Brain microvascular endothelial cell (primary cell): ENCODE results near the gene NEB.

Source experiments
- DNase-seq: peaks from one replicate; pipeline ENCODE4 v3.0.0-alpha.2; 2020
- H3K27ac ChIP-seq: fragments of 250-450 bp; sonication (Bioruptor Pico); 2 replicates; pipeline ENCODE4 v1.5.1; 2020; ENCODE audit warnings: mild to moderate bottlenecking, moderate library complexity
- H3K27me3 ChIP-seq: fragments of 250-450 bp; sonication (Bioruptor Pico); replicated peaks from 2 replicates; pipeline ENCODE4 v1.5.1; 2020; ENCODE audit warnings: mild to moderate bottlenecking
- H3K36me3 ChIP-seq: fragments of 250-450 bp; sonication (Bioruptor Pico); replicated peaks from 2 replicates; pipeline ENCODE4 v1.5.1; 2020; ENCODE audit warnings: mild to moderate bottlenecking
- H3K4me3 ChIP-seq: 2 replicates; pipeline ENCODE4 v1.5.1; 2011; ENCODE audit warnings: low read depth, mild to moderate bottlenecking, control low read depth, low read length, moderate library complexity
- CTCF ChIP-seq: IDR thresholded peaks from 2 replicates; pipeline ENCODE4 v1.5.1; 2011; ENCODE audit warnings: low read depth, mild to moderate bottlenecking, moderate library complexity, low read length, control low read depth, inconsistent platforms; ENCODE audit errors: missing control alignments
- in situ Hi-C: cut with HindIII; loops from 2 replicates; pipeline ENCODE4 v1.10.0; 2017; ENCODE audit warnings: low sequenced_read_pairs, low pct_ligation_motif_present

The NEB gene

GRCh38 chr2:151688719-151689118 lies 45.6 kb downstream of the NEB start:
- no peak for TF ChIP-seq CTCF
- in situ Hi-C loops = no loop called here
- no peak for DNase-seq

GRCh38 chr2:151682459-151683003 lies 51.7 kb downstream of the NEB start:
- in situ Hi-C loops = no loop called here
- Histone ChIP-seq H3K4me3 (no peak overlapping the region), H3K27me3 (no peaks in the 10 kb centered on the region), H3K27ac (no peak overlapping the region), H3K36me3 (no peaks in the 10 kb centered on the region)
- DNase-seq = no peak
- no peak for TF ChIP-seq CTCF

More at GRCh38 chr2:151688719-151689118, 45.6 kb downstream of the NEB start:
- Histone ChIP-seq H3K27me3 (no peaks in the 10 kb centered on the region), H3K36me3 (no peaks in the 10 kb centered on the region), H3K27ac (no peak overlapping the region), H3K4me3 (no peak overlapping the region)

GRCh38 chr2:151681051-151681450 lies 53.2 kb downstream of the NEB start:
- no peak for DNase-seq
- in situ Hi-C loops = no loop called here
- H3K27ac ChIP-seq = no peak overlapping the region
- no peaks in the 10 kb centered on the region for H3K27me3 ChIP-seq
- TF ChIP-seq CTCF = no peak
- H3K36me3 ChIP-seq = no peaks in the 10 kb centered on the region
- H3K4me3 ChIP-seq = no peak overlapping the region

GRCh38 chr2:151679994-151680393 lies 54.3 kb downstream of the NEB start:
- no peaks in the 10 kb centered on the region for H3K27me3 ChIP-seq
- DNase-seq = no peak
- H3K27ac ChIP-seq = no peak overlapping the region
- H3K4me3 ChIP-seq = no peak overlapping the region
- in situ Hi-C loops = no loop called here
- no peak for TF ChIP-seq CTCF
- no peaks in the 10 kb centered on the region for H3K36me3 ChIP-seq

GRCh38 chr2:151678849-151679248 lies 55.4 kb downstream of the NEB start:
- H3K27ac ChIP-seq = no peak overlapping the region
- no peak for TF ChIP-seq CTCF
- no peaks in the 10 kb centered on the region for H3K27me3 ChIP-seq
- H3K36me3 ChIP-seq = no peaks in the 10 kb centered on the region
- DNase-seq = no peak
- in situ Hi-C loops = no loop called here
- no peak overlapping the region for H3K4me3 ChIP-seq

- in situ Hi-C loops = no loop called here
- no peak for DNase-seq
- Histone ChIP-seq H3K27me3 (no peaks in the 10 kb centered on the region), H3K36me3 (no peaks in the 10 kb centered on the region), H3K27ac (no peak overlapping the region), H3K4me3 (no peak overlapping the region)
- no peak for TF ChIP-seq CTCF
These were observed 61.3 kb downstream of the NEB start for GRCh38 chr2:151673016-151673415.
